Activated effector memory CD4-positive, alpha-beta T cell treated with Interleukin-2 at 50 U/mL for 16 hours (primary cell): ENCODE measurements around the gene RABEPK.
"Not testable (repeated sequence)": the region's sequence is repeated elsewhere in the genome, so short reads cannot be mapped to it uniquely, and the experiment has no call there.

Experiments
- DNase-seq: peaks from one replicate; pipeline ENCODE4 v3.0.0-alpha.2; 2020

The RABEPK gene

DNA sequence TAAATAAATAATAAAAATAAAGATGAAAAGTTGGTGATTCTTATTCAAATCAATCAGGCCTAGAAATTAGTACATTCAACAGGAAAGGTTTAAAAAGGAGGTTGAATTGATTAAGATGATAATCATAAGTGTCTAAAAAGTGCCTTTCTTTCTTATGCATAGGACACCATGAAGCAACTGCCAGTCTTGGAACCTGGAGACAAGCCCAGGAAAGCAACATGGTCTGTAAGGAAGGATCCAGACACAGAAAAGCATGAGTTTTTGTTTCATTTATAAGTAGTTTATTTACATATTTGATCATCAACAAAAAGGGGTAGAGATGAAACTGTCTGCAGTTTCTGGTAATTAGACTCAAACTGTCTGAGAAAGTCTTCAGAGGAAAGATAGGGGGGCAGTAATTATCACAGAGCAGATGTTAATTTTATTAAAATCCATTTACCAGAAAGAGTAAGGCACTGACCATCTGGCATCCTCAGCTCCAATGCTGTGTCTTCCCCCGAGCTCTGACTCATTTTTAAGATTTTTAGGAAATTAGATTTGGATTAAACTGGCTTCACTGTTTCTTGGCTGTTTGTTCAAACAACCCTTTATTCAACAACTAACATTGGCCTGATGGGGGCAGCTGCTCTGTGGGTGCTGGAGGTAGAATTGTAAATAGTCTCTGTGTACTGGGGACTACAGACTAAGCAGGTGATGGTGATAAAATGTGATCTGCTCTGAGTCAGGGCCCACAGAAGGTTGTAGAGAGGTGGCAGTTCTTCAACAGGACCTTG is 2.7 kb downstream of the RABEPK start:
- DNase-seq, result no peak

DNA sequence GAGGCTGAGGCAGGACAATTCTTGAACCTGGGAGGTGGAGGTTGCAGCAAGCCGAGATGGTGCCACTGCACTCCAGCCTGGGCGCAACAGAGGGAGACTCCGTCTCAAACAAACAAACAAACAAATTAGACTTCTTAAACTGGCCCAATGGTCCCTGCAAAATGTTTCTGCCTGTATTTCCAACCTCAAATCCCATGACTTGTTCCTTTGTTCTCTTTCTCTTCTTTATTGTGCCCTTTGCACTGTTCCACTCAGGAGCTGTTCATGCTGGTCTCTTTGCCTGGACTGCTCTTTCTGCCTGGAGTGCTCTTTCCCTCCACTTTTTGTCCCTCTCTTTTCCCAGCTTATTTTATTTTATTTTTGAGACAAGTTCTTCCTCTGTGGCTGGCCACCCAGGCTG is 4.1 kb downstream of the RABEPK start:
- no peak for DNase-seq

DNA sequence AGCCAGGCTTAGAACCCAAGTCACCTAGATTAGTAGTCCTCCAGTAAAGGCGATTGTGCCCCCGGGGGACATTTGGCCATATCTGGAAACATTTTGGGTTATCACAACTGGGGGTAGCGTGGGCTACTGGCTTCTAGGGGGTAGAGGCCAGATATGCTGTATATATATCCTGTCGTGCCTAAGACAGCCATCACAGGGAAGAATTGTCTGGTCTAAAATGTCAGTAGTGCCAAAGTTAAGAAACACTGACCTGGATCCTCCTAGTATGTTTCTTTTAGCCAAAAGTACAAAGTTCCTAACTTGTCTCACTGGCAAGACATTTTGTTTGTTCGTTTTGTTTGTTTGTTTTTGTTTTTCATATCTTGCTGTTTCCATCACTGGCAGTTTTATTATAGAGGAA is 13.8 kb downstream of the RABEPK start:
- no peak for DNase-seq

DNA sequence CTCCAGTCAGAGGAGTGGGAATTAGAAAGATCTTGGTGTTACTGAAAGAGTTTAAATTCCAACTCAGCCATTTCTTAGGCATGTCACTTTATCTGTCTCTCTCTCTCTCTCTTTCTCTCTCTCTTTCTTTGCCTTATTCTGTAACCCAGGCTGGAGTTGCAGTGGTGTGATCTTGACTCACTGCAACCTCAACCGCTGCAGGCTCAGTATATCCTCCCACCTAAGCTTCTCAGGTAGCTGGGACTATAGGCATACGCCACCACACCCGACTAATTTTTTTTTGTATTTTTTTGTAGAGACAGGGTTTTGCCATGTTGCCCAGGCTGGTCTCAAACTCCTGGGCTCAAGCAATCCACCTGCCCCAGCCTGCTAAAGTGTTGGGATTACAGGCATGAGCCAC is 18.3 kb downstream of the RABEPK start:
- no peak for DNase-seq

DNA sequence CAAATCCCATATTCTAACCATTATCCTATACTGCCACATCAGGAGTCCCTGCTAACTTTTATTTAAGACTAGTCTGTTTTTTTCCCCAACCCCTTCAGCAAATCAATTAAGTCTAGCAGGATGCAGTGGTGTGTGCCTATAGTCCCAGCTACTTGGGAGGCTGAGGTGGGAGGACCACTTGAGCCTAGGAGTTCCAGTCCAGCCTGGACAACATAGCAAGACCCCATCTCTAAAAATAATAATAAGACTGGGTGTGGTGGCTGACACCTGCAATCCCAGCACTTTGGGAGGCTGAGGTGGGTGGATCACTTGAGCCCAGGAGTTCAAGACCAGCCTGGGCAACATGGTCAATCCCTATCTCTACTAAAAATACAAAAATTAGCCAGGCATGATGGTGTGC is 24.5 kb downstream of the RABEPK start:
- not testable (repeated sequence) for DNase-seq

DNA sequence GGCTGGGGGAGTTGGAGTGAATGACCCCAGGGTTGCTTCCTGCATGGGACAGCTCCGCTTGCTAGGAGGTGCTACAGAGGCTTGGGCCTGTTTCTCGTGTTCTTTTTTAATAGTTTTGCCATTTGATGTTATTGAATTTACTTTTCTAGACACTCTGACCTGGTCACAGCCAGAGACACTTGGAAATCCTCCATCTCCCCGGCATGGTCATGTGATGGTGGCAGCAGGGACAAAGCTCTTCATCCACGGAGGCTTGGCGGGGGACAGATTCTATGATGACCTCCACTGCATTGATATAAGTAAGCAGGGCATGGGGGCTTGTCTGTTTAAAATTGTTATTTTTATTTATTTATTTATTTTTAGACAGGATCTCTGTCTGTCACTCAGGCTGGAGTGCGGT is 27.4 kb downstream of the RABEPK start:
- DNase-seq, result no peak

DNA sequence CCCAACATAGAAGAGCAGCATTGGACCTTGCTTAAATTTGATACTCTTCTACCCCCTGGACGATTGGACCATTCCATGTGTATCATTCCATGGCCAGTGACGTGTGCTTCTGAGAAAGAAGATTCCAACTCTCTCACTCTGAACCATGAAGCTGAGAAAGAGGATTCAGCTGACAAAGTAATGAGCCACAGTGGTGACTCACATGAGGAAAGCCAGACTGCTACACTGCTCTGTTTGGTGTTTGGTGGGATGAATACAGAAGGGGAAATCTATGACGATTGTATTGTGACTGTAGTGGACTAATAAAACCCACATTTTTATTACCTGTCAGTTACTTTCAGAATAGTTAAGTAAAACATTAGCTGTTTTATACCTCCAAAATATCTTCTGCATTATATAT is 33.3 kb downstream of the RABEPK start:
- DNase-seq, result no peak

DNA sequence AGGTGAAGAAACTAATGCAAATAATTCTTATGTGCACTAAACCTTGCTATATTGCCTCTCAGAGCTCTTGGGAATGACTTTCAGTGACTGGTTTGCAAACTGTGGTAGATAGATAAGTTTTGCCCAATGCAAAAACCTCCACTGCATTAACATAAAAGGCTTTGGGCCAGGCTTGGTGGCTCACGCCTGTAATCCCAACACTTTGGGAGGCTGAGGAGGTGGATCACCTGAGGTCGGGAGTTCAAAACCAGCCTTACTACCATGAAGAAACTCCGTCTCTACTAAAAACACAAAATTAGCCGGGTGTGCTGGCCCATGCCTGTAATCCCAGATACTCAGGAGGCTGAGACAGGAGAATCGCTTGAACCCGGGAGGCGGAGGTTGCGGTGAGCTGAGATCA is 33.8 kb downstream of the RABEPK start:
- not testable (repeated sequence) for DNase-seq

DNA sequence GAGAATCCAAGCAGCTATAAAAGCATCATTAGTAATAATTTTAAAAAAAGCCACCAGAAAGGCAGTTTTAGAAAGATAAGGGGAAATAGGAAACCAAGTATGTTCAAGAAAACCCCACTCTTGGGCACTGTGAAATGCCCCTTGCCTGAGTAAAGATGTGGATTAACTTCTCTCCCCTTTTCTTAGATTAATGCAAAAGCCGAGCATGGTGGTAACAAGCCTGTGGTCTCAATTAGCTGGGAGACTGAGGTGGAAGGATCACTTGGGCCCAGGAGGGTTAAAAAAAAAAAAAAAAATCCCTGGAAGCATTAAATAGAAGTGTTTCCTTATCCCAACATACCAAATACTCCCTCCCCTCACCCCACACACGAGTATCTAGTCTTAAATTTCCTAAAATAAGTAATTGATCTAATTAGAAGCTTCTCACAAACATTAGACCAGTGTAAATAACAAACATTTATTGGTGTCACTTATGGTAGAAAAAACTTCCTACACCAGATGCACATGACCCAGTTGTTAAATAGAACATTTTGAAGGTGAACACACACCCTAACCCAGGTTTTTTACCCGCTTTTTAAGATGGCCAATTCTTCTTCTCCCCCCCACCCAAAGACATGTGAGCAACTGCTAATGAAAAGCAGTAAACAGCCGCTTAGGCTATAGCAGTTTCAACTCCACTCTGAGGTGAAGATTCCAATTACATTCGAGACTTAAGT is 35.6 kb downstream of the RABEPK start:
- no peak for DNase-seq

DNA sequence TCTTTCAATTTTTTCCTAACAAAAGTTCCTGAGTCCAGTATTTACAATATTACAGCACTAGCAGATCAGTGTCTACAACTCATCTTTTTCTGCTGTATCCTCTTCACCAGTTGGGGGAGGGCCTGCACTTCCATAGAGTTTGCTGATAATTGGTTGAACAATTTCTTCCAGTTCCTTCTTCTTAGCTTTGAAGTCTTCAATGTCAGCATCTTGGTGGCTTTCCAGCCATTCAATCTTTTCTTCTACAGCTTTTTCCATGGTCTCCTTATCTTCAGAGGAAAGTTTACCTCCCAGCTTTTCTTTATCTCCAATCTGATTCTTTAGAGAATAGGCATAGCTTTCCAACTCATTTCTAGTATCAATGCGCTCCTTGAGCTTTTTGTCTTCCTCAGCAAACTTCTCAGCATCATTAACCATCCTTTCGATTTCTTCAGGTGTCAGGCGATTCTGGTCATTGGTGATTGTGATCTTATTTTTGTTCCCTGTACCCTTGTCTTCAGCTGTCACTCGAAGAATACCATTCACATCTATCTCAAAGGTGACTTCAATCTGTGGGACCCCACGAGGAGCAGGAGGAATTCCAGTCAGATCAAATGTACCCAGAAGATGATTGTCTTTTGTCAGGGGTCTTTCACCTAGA is 36.3 kb downstream of the RABEPK start:
- DNase-seq, result not testable (repeated sequence)

DNA sequence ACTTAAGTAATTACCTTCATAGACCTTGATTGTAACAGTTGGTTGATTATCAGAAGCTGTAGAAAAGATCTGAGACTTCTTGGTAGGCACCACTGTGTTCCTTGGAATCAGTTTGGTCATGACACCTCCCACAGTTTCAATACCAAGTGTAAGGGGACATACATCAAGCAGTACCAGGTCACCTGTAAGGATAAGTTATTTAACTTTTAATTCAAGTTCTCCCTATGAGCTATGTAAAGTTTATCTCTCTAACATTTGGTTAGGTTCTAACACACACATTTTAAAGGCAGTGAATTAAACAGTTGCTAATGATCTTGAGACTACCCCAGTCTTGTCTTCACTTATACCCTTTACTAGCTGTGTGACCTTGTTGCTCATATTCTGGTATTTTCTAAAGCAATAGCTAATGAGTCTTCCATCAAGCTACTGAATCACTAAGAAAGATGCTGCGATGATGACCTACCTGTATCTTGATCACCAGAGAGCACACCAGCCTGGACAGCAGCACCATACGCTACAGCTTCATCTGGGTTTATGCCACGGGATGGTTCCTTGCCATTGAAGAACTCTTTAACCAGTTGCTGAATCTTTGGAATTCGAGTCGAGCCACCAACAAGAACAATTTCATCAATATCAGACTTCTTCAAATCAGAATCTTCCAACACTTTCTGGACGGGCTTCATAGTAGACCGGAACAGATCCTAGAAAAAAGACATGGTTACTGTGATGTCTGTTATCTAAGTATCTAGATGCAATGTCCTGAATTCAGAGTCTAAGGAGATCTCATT is 38.0 kb downstream of the RABEPK start:
- no peak for DNase-seq

DNA sequence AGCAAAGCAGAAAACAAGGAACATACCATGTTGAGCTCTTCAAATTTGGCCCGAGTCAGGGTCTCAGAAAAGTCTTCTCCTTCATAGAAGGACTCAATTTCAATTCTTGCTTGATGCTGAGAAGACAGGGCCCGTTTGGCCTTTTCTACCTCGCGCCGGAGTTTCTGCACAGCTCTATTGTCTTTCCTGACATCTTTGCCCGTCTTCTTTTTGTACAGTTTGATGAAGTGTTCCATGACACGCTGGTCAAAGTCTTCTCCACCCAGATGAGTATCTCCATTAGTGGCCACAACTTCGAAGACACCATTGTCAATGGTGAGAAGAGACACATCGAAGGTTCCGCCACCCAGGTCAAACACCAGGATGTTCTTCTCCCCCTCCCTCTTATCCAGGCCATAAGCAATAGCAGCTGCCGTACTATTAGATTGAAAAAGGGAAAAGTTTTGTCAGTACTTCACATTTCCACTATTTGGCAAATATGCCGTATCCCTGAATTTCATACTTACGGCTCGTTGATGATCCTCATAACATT is 38.6 kb downstream of the RABEPK start:
- no peak for DNase-seq

DNA sequence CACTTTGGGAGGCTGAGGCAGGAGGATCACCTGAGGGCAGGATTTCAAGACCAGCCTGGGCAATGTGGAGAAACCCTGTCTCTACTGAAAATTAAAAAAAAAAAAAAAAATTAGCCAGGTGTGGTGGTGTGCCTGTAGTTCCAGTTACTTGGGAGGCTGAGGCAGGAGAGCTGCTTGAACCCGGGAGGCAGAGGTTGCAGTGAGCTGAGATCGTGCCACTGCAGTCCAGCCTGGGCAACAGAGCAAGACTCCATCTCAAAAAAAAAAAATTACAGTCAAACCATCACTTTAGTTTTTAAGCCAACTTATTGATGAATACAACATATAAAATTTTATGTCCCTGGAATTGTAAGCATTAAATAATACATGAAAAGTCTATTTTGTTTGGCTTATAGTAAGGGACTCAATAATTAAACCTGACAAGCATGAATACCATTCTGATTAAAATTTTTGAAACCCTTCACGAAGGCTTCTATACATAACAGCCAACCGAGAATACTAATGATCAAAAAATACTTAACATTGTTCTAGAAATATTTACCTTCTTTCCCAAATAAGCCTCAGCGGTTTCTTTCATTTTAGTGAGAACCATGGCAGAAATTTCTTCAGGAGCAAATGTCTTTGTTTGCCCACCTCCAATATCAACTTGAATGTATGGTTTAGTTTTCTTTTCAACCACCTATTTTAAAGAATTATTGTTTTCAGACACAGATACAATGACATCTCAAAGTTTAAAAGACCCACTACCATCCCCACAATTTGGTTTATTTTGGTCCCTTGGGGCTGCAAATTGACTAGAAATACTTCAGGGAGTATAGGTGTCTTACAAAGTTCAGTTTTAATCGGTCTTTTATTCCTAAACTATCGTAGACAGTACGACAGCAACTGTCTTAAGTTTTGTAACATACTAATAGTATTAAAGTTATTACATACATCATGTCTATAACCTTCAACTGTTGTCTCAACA is 39.6 kb downstream of the RABEPK start:
- DNase-seq, result no peak

DNA sequence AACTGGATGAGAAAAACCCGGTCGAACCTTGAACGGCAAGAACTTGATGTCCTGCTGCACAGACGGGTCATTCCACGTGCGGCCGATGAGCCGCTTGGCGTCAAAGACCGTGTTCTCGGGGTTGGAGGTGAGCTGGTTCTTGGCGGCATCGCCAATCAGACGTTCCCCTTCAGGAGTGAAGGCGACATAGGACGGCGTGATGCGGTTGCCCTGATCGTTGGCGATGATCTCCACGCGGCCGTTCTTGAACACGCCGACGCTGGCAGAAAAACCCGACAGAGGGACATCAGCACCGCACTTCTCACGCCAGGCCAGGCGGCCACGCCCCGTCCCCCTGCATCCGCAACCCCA is 40.3 kb downstream of the RABEPK start:
- no peak for DNase-seq

DNA sequence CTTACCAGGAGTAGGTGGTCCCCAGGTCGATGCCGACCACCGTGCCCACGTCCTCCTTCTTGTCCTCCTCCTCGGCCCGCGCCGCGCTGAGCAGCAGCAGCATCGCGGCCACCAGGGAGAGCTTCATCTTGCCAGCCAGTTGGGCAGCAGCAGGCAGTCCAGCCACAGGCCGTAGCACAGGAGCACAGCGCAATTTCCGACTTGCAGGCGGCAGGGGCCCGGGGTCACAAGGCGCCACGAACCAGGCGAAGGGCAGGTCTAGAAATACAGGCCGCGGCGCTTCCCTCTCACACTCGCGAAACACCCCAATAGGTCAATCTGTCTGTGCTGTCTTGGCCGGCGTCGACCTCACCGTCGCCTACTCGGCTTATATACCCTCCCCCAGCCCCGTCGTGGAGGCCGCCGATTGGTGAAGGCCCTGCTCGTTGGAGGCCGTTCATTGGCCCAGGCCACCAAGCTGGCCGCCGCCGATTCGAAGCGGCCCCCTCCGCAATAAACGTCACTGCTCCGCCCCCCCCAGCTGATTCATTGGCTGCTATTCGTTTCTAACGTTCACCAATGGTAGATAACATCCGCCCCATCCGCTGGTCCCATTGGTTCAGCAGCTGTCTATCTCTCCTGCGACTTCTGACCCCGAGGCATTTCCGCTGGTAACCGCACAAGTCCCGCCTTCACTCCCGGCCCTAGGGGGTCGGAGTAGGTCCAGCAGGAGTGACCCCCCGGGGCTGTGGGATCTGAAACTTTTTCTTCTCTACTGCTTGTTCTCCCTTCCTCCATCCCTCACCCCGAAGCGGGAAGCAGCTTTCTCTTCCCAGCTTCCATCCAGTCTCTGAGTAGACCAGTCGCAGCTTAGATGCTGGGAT is 40.9 kb downstream of the RABEPK start, which contains the start of gene HSPA5:
TSS of gene HSPA5 (minus strand) at position 344 of the 863 bp plus-strand sequence. CDS start at position 127, 217 bp downstream.
- DNase-seq, result peak; percentile 99

DNA sequence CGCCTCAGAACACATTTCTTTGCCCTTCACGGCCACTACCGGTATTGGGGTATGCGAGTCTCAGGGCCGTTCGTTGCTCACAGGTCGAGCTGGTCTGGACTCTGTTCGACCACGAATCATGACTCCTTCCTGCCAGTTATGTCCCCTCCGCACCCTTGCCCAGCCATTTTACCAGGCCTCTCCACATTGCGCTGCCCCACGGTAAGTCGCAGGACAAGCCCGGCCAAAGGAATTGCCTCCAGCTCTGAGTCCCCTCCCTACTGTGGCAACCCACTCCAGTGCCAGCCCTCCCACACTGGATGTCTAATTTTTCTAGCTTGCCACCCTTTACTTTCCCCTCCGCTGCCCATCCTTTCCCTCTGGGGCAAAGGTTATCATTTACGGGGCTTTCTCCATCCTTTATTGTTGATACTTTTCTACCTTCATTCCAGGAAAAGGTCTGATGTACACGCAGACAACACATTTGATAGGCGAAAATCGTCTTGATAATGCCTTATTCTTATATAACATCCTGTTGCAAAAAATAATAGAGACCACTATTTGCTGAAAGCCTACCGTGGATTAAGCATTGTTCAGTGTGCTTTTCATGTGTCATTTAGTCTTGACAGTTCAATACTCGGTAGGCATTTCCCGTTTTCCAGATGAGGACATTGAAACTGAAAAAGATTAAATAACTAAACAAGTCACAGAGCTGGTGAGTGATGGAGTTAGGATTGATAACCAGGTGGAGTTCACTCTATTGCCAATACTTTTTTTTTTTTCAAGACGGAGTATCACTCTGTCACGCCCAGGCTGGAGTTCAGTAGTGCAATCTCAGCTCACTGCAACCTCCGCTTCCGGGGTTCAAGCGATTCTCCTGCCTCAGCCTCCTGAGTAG is 41.8 kb downstream of the RABEPK start:
- no peak for DNase-seq

DNA sequence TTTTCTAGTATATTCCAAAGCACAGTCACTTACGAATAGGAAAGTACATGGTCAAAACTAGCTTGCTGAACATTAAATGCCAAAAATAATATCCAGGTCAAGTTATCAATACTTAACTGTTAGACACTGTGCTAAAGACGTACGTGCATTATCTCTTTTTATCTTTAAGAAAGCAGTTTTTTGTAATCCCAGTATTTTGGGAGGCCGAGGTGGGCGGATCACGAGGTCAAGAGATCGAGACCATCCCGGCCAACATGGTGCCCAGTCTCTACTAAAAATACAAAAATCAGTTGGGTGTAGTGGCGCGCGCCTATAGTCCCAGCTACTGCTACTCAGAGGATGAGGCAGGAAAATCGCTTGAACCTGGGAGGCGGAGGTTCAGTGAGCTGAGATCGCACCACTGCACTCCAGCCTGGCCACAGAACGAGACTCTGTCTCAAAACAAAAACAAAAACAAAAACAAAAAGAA is 43.5 kb downstream of the RABEPK start:
- DNase-seq, result no peak

DNA sequence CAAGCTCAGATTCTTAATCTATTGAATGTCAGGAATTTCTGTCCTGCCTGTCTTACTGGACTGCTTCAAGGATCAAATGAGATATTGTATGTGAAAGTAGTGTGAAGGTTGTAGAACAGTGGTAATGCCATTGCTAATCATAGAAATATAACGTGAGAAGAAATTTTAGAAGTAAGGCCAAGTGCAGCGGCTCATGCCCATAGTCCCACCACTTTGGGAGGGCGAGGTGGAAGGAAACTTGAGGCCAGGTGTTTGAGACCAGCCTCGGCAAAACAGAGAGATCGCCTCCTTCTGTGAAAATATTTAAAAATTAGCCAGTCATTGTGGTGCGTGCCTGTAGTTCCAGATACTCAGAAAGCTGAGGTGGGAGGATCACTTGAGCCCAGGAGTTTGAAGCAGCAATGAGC is 45.9 kb downstream of the RABEPK start:
- no peak for DNase-seq

DNA sequence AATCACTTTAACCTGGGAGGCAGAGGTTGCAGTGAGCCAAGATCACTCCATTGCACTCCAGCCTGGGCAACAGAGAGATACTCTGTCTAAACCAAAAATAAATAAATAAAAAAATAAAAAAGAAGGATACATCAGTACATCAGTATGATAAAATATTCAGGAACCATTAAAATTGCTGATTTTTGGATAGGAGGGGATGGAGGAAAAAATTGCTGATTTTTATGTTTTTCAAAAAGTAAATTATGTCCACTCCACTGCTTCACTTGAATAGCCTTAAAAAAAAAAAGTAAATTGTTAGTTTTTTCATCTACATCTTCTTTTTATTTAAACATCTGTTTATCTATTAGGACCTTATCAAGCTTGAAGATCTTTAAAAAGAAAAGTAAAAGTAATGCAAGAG is 53.9 kb downstream of the RABEPK start:
- no peak for DNase-seq
